Measurements from ENCODE around the gene COX5A. TPM values are rescaled to one million over a fixed set of nuclear protein-coding genes. Genes with fewer than 3 reads are reported as not detected.
"Not testable (repeated sequence)": the region's sequence is repeated elsewhere in the genome, so short reads cannot be mapped to it uniquely, and the experiment has no call there.

The COX5A gene
- polyA plus RNA-seq, 4 donors: 231 to 931 (median 808) TPM

DNA sequence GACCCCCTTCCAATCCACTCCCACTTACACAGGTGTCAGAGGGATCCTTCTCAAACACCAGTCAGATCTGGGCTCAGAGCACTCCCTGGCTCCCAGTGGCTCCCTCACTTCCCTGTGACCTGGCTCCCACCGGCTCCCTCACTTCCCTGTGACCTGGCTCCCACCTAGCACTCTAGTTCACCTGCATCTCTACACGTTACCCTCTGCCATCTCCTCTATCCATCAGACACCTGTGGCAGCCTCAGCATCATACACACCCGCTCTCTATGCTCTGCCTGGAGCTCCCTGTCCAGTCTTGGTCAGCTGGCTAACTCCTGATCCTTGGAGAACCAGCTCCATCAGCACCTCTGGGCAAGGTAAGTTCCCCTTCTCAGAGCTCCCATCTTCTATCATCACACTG is 13.1 kb upstream of the COX5A start:
- Histone ChIP-seq H3K27ac (ENCODE audit: low read depth in 1 of 3, low read length in 2 of 3) (no peak overlapping the region), H3K9me3 (ENCODE audit: control insufficient read depth in 2 of 2, insufficient read depth in 1 of 2, low read depth in 1 of 2, low read length in 1 of 2) (no peaks in the 10 kb centered on the region), H3K36me3 (ENCODE audit: control insufficient read depth in 3 of 3, insufficient read depth in 2 of 3, low read depth in 1 of 3, low read length in 3 of 3) (peaks cover 0 to 4% (median 0%) of the 10 kb centered on the region in 3 donors), H3K27me3 (ENCODE audit: control insufficient read depth in 3 of 3, insufficient read depth in 3 of 3, low read length in 3 of 3) (peaks cover 0 to 7% (median 0%) of the 10 kb centered on the region in 3 donors), H3K4me1 (ENCODE audit: control insufficient read depth in 3 of 3, insufficient read depth in 2 of 3, low read depth in 1 of 3, low read length in 2 of 3) (peaks cover 0 to 21% (median 2%) of the 10 kb centered on the region in 3 donors), H3K4me3 (ENCODE audit: low read depth in 1 of 3, low read length in 3 of 3) (no peak overlapping the region)
- no peak for DNase-seq
- 61 to 70% (median 65%) methylated on average over 3 of the region's 3 CpGs for WGBS, 3 donors
- FAIRE-seq: no peak

DNA sequence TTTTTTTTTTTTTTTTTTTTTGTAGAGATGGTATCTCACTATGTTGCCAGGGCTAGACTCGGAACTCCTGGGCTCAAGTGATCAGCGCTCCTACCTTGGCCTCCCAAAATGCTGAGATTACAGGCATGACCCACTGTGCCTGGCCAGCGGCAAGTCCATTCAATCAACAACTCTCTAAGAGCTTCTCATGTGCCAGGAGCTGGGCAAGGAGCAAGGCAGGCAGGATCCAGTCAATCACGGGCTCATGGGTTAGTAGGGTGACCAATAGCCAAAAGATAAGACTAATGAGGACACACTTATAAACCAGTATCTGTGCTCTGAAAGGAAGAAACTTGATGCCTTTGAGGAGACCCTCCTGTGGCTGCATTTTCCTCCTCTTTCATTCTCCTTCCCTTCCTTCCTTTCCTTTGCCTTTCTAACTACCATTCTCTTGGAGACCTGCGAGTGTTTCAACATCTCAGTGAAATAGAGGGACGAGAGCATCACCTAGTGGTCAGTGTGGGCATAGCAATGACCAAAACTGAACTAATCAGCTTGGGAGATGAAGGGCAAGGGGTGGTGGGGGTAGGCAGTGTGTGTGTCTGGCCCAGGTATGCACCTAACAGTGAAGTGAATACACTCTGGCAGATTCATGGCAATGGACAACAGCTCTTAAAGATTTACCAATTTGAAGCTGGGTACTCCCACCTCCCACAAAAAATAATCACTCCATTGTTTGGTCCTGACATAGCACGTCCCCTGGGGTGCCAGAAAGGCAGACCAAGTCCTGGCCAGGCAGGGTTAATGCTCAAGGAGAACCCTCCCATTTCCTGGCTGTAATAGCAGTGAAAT is 12.4 kb upstream of the COX5A start:
- FAIRE-seq (no peak), DNase-seq (peak; percentile 77 to 86)
- Histone ChIP-seq H3K27ac (ENCODE audit: low read depth in 1 of 3, low read length in 2 of 3) (no peak overlapping the region), H3K27me3 (ENCODE audit: control insufficient read depth in 3 of 3, insufficient read depth in 3 of 3, low read length in 3 of 3) (no peaks in the 10 kb centered on the region), H3K36me3 (ENCODE audit: control insufficient read depth in 3 of 3, insufficient read depth in 2 of 3, low read depth in 1 of 3, low read length in 3 of 3) (peaks cover 0 to 4% (median 0%) of the 10 kb centered on the region in 3 donors), H3K4me1 (ENCODE audit: control insufficient read depth in 3 of 3, insufficient read depth in 2 of 3, low read depth in 1 of 3, low read length in 2 of 3) (peaks cover 0 to 14% (median 2%) of the 10 kb centered on the region in 3 donors), H3K4me3 (ENCODE audit: low read depth in 1 of 3, low read length in 3 of 3) (no peak overlapping the region), H3K9me3 (ENCODE audit: control insufficient read depth in 2 of 2, insufficient read depth in 1 of 2, low read depth in 1 of 2, low read length in 1 of 2) (no peaks in the 10 kb centered on the region)
- 41 to 51% (median 48%) methylated on average over 7 of the region's 7 CpGs for WGBS, 3 donors

DNA sequence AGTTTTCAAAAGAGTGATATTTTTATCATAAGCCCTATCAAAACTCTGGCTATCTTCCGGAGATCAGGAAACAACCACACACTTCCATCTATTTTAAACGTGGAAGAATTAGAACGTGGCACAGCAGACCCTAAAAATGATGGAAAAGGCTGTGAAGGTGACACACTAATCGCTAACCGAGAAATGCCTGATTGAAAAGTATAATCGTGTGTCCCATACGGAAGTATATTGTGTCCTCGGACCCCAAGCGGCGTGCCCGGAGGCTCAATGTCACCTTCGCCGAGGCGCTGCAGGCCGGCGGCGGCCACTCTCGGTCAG is 642 bp downstream of the COX5A start:
- peak in 1 of 2 donors; percentile 48 for DNase-seq
- FAIRE-seq: no peak
- peaks cover 0 to 5% (median 4%) of the 10 kb centered on the region in 3 donors for H3K4me1 ChIP-seq (ENCODE audit: control insufficient read depth in 3 of 3, insufficient read depth in 2 of 3, low read depth in 1 of 3, low read length in 2 of 3)
- peak overlapping the region; percentile 79 to 98 (median 86) for H3K4me3 ChIP-seq (ENCODE audit: low read depth in 1 of 3, low read length in 3 of 3)
- no peaks in the 10 kb centered on the region for H3K9me3 ChIP-seq (ENCODE audit: control insufficient read depth in 2 of 2, insufficient read depth in 1 of 2, low read depth in 1 of 2, low read length in 1 of 2)
- 0 to 1% (median 0%) methylated on average over 18 of the region's 18 CpGs for WGBS, 3 donors
- H3K27me3 ChIP-seq (ENCODE audit: control insufficient read depth in 3 of 3, insufficient read depth in 3 of 3, low read length in 3 of 3): no peaks in the 10 kb centered on the region
- peaks cover 0 to 15% (median 2%) of the 10 kb centered on the region in 3 donors for H3K36me3 ChIP-seq (ENCODE audit: control insufficient read depth in 3 of 3, insufficient read depth in 2 of 3, low read depth in 1 of 3, low read length in 3 of 3)
- peak overlapping the region; percentile 88 to 99 (median 92) for H3K27ac ChIP-seq (ENCODE audit: low read depth in 1 of 3, low read length in 2 of 3)

DNA sequence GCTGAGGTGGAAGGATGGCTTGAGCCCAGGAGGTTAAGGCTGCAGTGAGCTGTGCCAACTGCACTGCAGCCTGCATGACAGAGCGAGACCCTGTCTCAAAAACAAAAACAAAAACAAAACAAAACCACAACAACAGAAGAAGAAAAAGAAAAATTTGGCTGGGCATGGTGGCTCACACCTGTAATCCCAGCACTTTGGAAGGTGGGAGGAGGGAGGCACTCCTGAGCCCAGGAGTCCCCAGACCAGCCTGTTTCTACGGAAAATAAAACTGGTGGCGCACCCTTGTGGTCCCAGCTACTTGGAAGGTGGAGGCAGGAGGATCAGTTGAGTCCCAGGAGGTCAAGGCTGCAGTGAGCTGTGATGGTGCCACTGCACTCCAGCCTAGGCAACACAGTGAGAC is 2.7 kb downstream of the COX5A start:
- H3K4me1 ChIP-seq (ENCODE audit: control insufficient read depth in 3 of 3, insufficient read depth in 2 of 3, low read depth in 1 of 3, low read length in 2 of 3); H3K9me3 ChIP-seq (ENCODE audit: control insufficient read depth in 2 of 2, insufficient read depth in 1 of 2, low read depth in 1 of 2, low read length in 1 of 2); H3K27me3 ChIP-seq (ENCODE audit: control insufficient read depth in 3 of 3, insufficient read depth in 3 of 3, low read length in 3 of 3); FAIRE-seq; DNase-seq: not testable (repeated sequence)
- peaks cover 0 to 28% (median 6%) of the 10 kb centered on the region in 3 donors for H3K36me3 ChIP-seq (ENCODE audit: control insufficient read depth in 3 of 3, insufficient read depth in 2 of 3, low read depth in 1 of 3, low read length in 3 of 3)
- 54 to 77% (median 70%) methylated on average over 3 of the region's 3 CpGs for WGBS, 3 donors
- peak overlapping the region in 1 of 3 donors; percentile 20 for H3K27ac ChIP-seq (ENCODE audit: low read depth in 1 of 3, low read length in 2 of 3)
- peak overlapping the region in 1 of 3 donors; percentile 11 for H3K4me3 ChIP-seq (ENCODE audit: low read depth in 1 of 3, low read length in 3 of 3)

DNA sequence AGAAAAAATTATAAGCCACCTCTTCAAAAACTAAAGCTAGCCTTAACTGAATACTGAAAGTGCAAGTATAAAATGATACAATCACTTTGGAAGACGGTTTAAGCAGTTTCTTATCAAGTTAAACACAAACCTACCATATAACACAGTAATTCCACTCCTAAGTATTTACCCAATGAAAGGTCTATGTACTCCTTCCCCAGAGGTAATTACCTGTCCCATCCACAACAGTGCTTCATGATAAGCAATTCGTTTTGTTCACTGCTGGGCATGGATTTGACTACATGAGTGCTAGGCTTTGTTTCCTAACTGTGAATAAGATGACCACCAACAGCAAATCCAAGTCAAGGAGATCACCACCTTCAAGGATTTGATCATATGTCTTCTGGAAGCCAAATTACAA is 4.3 kb downstream of the COX5A start:
- Histone ChIP-seq H3K27ac (ENCODE audit: low read depth in 1 of 3, low read length in 2 of 3) (no peak overlapping the region), H3K9me3 (ENCODE audit: control insufficient read depth in 2 of 2, insufficient read depth in 1 of 2, low read depth in 1 of 2, low read length in 1 of 2) (no peaks in the 10 kb centered on the region), H3K4me3 (ENCODE audit: low read depth in 1 of 3, low read length in 3 of 3) (peak overlapping the region in 1 of 3 donors; percentile 8), H3K36me3 (ENCODE audit: control insufficient read depth in 3 of 3, insufficient read depth in 2 of 3, low read depth in 1 of 3, low read length in 3 of 3) (peaks cover 6 to 37% (median 8%) of the 10 kb centered on the region in 3 donors), H3K4me1 (ENCODE audit: control insufficient read depth in 3 of 3, insufficient read depth in 2 of 3, low read depth in 1 of 3, low read length in 2 of 3) (peaks cover 0 to 5% (median 4%) of the 10 kb centered on the region in 3 donors), H3K27me3 (ENCODE audit: control insufficient read depth in 3 of 3, insufficient read depth in 3 of 3, low read length in 3 of 3) (no peaks in the 10 kb centered on the region)
- peak; percentile 42 to 64 for DNase-seq
- WGBS, 3 donors: 13 to 51% (median 14%) methylated on average over 2 of the region's 2 CpGs
- no peak for FAIRE-seq

GRCh38 chr15:74928771-74929198 is 9.1 kb downstream of the COX5A start:
- H3K27ac ChIP-seq (ENCODE audit: low read depth in 1 of 3, low read length in 2 of 3): no peak overlapping the region
- no peaks in the 10 kb centered on the region for H3K27me3 ChIP-seq (ENCODE audit: control insufficient read depth in 3 of 3, insufficient read depth in 3 of 3, low read length in 3 of 3)
- 91 to 95% (median 92%) methylated on average over 5 of the region's 5 CpGs for WGBS, 3 donors
- peaks cover 0 to 2% (median 0%) of the 10 kb centered on the region in 3 donors for H3K4me1 ChIP-seq (ENCODE audit: control insufficient read depth in 3 of 3, insufficient read depth in 2 of 3, low read depth in 1 of 3, low read length in 2 of 3)
- H3K4me3 ChIP-seq (ENCODE audit: low read depth in 1 of 3, low read length in 3 of 3): no peak overlapping the region
- FAIRE-seq (no peak), DNase-seq (no peak)
- H3K9me3 ChIP-seq (ENCODE audit: control insufficient read depth in 2 of 2, insufficient read depth in 1 of 2, low read depth in 1 of 2, low read length in 1 of 2): no peaks in the 10 kb centered on the region
- H3K36me3 ChIP-seq (ENCODE audit: control insufficient read depth in 3 of 3, insufficient read depth in 2 of 3, low read depth in 1 of 3, low read length in 3 of 3): peaks cover 9 to 48% (median 11%) of the 10 kb centered on the region in 3 donors

GRCh38 chr15:74924525-74924924 is 13.3 kb downstream of the COX5A start:
- H3K9me3 ChIP-seq (ENCODE audit: control insufficient read depth in 2 of 2, insufficient read depth in 1 of 2, low read depth in 1 of 2, low read length in 1 of 2): no peaks in the 10 kb centered on the region
- 95 to 99% (median 97%) methylated on average over 3 of the region's 3 CpGs for WGBS, 3 donors
- DNase-seq: no peak
- no peaks in the 10 kb centered on the region for H3K4me1 ChIP-seq (ENCODE audit: control insufficient read depth in 3 of 3, insufficient read depth in 2 of 3, low read depth in 1 of 3, low read length in 2 of 3)
- H3K36me3 ChIP-seq (ENCODE audit: control insufficient read depth in 3 of 3, insufficient read depth in 2 of 3, low read depth in 1 of 3, low read length in 3 of 3): peaks cover 11 to 52% (median 25%) of the 10 kb centered on the region in 3 donors
- H3K27me3 ChIP-seq (ENCODE audit: control insufficient read depth in 3 of 3, insufficient read depth in 3 of 3, low read length in 3 of 3): no peaks in the 10 kb centered on the region
- H3K4me3 ChIP-seq (ENCODE audit: low read depth in 1 of 3, low read length in 3 of 3): no peak overlapping the region
- no peak for FAIRE-seq
- no peak overlapping the region for H3K27ac ChIP-seq (ENCODE audit: low read depth in 1 of 3, low read length in 2 of 3)

GRCh38 chr15:74920456-74920855 is 17.4 kb downstream of the COX5A start:
- 87 to 92% (median 89%) methylated on average over 8 of the region's 8 CpGs for WGBS, 3 donors
- FAIRE-seq: no peak
- DNase-seq: no peak
- H3K36me3 ChIP-seq (ENCODE audit: control insufficient read depth in 3 of 3, insufficient read depth in 2 of 3, low read depth in 1 of 3, low read length in 3 of 3): peaks cover 12 to 72% (median 34%) of the 10 kb centered on the region in 3 donors
- no peak overlapping the region for H3K27ac ChIP-seq (ENCODE audit: low read depth in 1 of 3, low read length in 2 of 3)
- H3K4me3 ChIP-seq (ENCODE audit: low read depth in 1 of 3, low read length in 3 of 3): no peak overlapping the region
- no peaks in the 10 kb centered on the region for H3K27me3 ChIP-seq (ENCODE audit: control insufficient read depth in 3 of 3, insufficient read depth in 3 of 3, low read length in 3 of 3)
- no peaks in the 10 kb centered on the region for H3K9me3 ChIP-seq (ENCODE audit: control insufficient read depth in 2 of 2, insufficient read depth in 1 of 2, low read depth in 1 of 2, low read length in 1 of 2)
- H3K4me1 ChIP-seq (ENCODE audit: control insufficient read depth in 3 of 3, insufficient read depth in 2 of 3, low read depth in 1 of 3, low read length in 2 of 3): no peaks in the 10 kb centered on the region

Data from small intestine (tissue), 7 donors.